Posterior cingulate gyrus (tissue), 11 donors: ENCODE data around the gene TLL1.

Experiments
- DNase-seq, 10 donors: peaks; one replicate each; pipeline versions ENCODE4 v3.0.0 to v3.0.0-alpha.2; 2020 to 2021; ENCODE audit warnings: mixed read lengths in 3 of 10
- intact Hi-C: fragments of 100-400 bp; cut with DNase I; formaldehyde crosslinking; loops from one replicate; pipeline ENCODE4 v1.15.1; 2023

The TLL1 gene

DNA sequence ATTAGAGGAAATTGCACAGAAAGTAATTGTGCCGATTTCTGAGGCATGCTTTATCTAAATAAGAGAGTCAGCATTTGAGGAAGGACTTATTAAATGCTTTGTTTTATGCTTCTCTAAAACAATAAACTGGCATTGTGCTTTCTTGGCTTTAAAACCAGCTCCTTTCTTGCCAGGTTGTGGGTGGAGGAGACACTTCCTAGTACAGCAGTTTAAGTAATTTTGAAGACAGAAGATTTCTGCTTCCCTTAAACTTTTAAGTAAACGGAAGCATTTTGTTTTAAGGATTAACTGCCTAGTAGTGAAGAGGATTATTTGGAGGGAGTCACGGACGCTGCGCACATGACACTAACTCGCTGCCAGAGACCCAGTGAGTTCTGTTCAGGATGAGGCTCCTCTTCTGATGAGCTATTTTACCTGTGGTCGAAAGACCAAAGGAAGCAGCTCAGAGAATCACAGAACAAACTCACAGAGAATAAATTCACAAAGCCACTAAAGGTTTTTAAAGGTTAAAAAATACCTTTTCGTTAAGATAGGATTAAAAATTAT lies 169.5 kb downstream of the TLL1 start:
- intact Hi-C loops = no loop called here

DNA sequence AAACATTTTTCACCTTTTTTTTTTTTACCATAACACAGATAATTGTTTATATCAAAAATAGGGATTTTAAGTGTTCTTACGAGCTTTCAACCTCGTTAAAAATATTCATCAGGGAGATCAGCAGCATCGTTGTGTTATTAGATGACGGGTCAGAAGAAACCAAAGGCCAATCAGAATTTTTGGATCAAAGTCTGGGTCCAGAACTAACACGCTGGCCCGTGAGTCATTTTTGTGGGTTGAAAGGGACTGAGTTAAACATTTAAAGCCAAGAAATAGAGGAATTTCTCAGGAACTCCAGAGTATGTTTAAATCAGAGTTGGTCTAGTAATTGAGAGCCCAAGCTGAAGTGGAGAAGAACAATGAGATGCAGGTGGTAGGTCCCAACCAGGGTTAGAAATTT lies 170.8 kb downstream of the TLL1 start:
- intact Hi-C loops = no loop called here
- no peak for DNase-seq

More for the DNA sequence above, 169.5 kb downstream of the TLL1 start:
- DNase-seq = no peak

GRCh38 chr4:166044871-166045270 lies 171.8 kb downstream of the TLL1 start:
- intact Hi-C loops = no loop called here
- DNase-seq = no peak

- intact Hi-C loops = no loop called here
- DNase-seq = no peak
Observed at GRCh38 chr4:166045457-166045856, 172.4 kb downstream of the TLL1 start.

- DNase-seq = no peak
- intact Hi-C loops = no loop called here
Observed at GRCh38 chr4:166049036-166049435, 176.0 kb downstream of the TLL1 start.

GRCh38 chr4:166064721-166065120 lies 191.7 kb downstream of the TLL1 start:
- intact Hi-C loops = no loop called here
- no peak for DNase-seq

GRCh38 chr4:166065324-166065723 lies 192.3 kb downstream of the TLL1 start:
- DNase-seq = no peak
- intact Hi-C loops = no loop called here

DNA sequence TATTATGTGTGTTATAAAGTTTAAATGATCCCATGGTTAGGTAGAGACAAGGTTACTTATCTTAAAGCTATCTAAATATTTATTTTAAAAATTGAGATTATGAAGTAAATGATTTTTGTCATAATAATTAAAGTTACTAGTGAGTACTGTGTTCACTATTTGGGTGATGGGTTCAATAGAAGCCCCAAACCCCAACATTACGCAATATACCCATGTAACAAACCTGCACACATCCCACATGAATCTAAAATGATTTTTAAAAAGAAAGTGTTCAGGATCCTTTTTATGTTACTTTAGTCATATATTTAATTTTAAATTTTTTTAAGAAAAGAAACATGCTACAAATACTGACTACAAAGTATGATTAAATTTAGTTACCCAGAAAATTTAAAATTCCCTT lies 193.9 kb downstream of the TLL1 start:
- intact Hi-C loops = no loop called here
- DNase-seq = no peak

DNA sequence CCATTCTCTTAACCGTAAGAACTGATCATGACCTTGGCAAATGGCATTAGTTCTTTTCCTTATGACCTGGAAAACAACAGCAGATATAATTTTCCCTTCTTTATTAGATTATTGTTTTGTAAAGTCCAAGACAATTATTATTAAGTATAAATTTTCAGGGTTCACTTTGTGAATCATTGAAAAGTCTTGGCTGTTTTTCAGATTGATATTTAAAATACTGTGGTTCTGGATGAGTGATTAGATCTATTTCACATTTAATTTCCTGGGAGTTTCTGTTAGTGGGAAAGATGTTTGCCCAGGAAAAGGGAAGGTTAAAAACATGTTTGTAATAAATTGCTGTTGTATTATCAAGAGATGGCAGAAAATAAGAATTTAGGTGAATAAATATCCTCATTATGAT lies 194.9 kb downstream of the TLL1 start:
- DNase-seq = no peak
- intact Hi-C loops = no loop called here

- intact Hi-C loops = no loop called here
- DNase-seq = no peak
Observed at GRCh38 chr4:166073783-166074182, 200.7 kb downstream of the TLL1 start.

GRCh38 chr4:166075599-166075998 lies 202.6 kb downstream of the TLL1 start:
- intact Hi-C loops = no loop called here
- DNase-seq = no peak

- DNase-seq = peak in 1 of 10 donors; percentile 40
- intact Hi-C loops = no loop called here
Observed at GRCh38 chr4:166077782-166078181, 204.7 kb downstream of the TLL1 start.

GRCh38 chr4:166078383-166078782 lies 205.3 kb downstream of the TLL1 start:
- no peak for DNase-seq
- intact Hi-C loops = no loop called here

- DNase-seq = no peak
- intact Hi-C loops = no loop called here
Observed at GRCh38 chr4:166078955-166079354, 205.9 kb downstream of the TLL1 start.

GRCh38 chr4:166087569-166087968 lies 214.5 kb downstream of the TLL1 start:
- peak in 1 of 10 donors; percentile 70 for DNase-seq
- intact Hi-C loops = loop anchor here (10.0 kb wide), 1 partner anchor 953 kb away; no protein-coding TSS in a partner anchor

- intact Hi-C loops = loop anchor here (10.0 kb wide), 1 partner anchor 954 kb away; no protein-coding TSS in a partner anchor
- DNase-seq = no peak
Observed at GRCh38 chr4:166088576-166088975, 215.5 kb downstream of the TLL1 start.

DNA sequence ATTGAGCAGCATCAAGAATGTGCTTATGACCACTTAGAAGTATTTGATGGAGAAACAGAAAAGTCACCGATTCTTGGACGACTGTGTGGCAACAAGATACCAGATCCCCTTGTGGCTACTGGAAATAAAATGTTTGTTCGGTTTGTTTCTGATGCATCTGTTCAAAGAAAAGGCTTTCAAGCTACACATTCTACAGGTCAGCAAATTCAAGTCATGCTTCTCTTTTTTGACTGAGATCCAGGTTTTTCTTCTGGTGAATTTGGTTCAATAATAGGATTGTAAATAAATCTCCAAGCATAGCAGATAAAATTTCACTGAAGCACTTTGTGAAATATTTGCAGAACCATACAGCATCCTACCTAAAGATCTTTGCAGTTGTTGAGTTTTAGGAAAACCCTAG lies 218.1 kb downstream of the TLL1 start:
- intact Hi-C loops = no loop called here
- no peak for DNase-seq

DNA sequence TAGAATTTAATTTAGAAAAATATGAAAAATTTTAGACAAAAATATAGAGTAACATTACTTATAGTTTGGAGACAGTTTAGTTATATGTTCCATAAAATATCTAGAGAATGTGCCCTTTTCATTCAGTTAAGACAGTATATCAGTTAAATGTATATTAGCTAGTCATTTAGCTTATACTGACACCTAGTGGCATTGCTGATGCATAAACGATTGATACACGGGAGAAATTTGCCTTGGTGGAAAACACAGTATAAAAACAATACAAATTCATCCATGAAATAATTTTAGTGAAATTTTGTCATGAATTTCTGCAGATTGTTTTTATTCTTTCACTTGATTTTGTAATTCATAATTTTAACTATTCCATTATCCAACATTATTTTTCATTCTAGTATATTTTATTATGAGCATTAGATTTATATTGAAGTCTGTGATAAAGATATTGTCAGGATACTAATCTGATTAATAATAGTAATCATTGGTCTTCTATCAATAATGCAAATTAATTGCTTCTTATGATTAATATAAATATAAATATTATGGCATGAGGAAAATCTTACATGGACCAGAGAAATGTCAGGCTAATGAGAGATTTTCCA lies 219.0 kb downstream of the TLL1 start:
- intact Hi-C loops = loop anchor here (1.0 kb wide), 1 partner anchor 552 kb away; no protein-coding TSS in a partner anchor
- no peak for DNase-seq

GRCh38 chr4:166092797-166093290 lies 219.8 kb downstream of the TLL1 start:
- intact Hi-C loops = loop anchor here (1.0 kb wide), 1 partner anchor 553 kb away; no protein-coding TSS in a partner anchor
- DNase-seq = peak in 1 of 10 donors; percentile 27

GRCh38 chr4:166104623-166105022 lies 231.6 kb downstream of the TLL1 start:
- intact Hi-C loops = no loop called here
- DNase-seq = no peak

GRCh38 chr4:166121897-166122296 lies 248.9 kb downstream of the TLL1 start:
- intact Hi-C loops = no loop called here
- no peak for DNase-seq

DNA sequence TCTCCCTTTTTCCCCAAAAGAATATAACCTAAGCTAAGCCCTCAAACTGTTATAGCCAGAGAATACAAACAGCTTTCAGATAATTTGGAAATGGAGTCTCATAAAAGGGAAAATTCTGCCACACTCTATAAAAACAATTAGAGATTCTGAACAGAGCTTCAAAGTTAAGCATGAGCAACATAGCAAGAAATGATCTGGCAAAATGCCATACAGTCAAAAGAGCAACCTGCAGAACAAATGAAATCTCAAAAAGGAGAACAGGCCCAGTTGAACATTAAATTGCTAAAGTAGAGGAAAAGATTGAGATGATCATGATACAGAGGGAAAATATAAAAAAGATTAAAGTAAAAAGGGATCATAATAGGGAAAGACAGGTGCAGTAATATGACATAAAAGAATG lies 250.5 kb downstream of the TLL1 start:
- DNase-seq = no peak
- intact Hi-C loops = no loop called here
